ENCODE measurements around the gene ACBD3. TPM values are rescaled to one million over a fixed set of nuclear protein-coding genes. Genes with fewer than 3 reads are reported as not detected.
A peak's percentile ranks its signal among the peaks of the same experiment; 100 is the strongest.

The ACBD3 gene
- total RNA-seq: 10 to 100 TPM; 44.7 to 59.8 TPM

GRCh38 chr1:226186124-226187018, at the start of gene ACBD3:
ACBD3 (minus strand) TSS chr1:226186741; CDS start chr1:226186675, 66 bp downstream.
- H3K27ac ChIP-seq: peak within 1 kb of the TSS; percentile 88 to 94
- H3K4me1 ChIP-seq (ENCODE audit: control insufficient read depth in 1 of 2, low read depth in 2 of 2): peaks cover 22 to 50% of the 10 kb centered on the region in 2 donors
- ATAC-seq (ENCODE audit: insufficient number of reproducible peaks, low FRiP score, low read depth): peak; percentile 98

GRCh38 chr1:226233806-226234205, 47.3 kb upstream of the ACBD3 start:
- Histone ChIP-seq H3K4me3 (no peak overlapping the region), H3K4me1 (ENCODE audit: control insufficient read depth in 1 of 2, low read depth in 2 of 2) (no peaks in the 10 kb centered on the region), H3K27ac (no peak overlapping the region), H3K27me3 (replicated peaks; ENCODE audit: insufficient read depth) (no peaks in the 10 kb centered on the region), H3K9me3 (no peaks in the 10 kb centered on the region), H3K36me3 (no peaks in the 10 kb centered on the region)
- DNase-seq (ENCODE audit: low spot score) (no peak), ATAC-seq (ENCODE audit: insufficient number of reproducible peaks, low FRiP score, low read depth) (no peak)
- TF ChIP-seq, protein P1, sequence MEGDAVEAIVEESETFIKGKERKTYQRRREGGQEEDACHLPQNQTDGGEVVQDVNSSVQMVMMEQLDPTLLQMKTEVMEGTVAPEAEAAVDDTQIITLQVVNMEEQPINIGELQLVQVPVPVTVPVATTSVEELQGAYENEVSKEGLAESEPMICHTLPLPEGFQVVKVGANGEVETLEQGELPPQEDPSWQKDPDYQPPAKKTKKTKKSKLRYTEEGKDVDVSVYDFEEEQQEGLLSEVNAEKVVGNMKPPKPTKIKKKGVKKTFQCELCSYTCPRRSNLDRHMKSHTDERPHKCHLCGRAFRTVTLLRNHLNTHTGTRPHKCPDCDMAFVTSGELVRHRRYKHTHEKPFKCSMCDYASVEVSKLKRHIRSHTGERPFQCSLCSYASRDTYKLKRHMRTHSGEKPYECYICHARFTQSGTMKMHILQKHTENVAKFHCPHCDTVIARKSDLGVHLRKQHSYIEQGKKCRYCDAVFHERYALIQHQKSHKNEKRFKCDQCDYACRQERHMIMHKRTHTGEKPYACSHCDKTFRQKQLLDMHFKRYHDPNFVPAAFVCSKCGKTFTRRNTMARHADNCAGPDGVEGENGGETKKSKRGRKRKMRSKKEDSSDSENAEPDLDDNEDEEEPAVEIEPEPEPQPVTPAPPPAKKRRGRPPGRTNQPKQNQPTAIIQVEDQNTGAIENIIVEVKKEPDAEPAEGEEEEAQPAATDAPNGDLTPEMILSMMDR (IDR thresholded peaks at IDR 0.05): no peak

More at GRCh38 chr1:226186124-226187018, at the start of gene ACBD3:
- no peaks in the 10 kb centered on the region for H3K27me3 ChIP-seq (replicated peaks; ENCODE audit: insufficient read depth)
- TF ChIP-seq, protein P1 (IDR thresholded peaks at IDR 0.05): no peak
- peak; percentile 63 for DNase-seq (ENCODE audit: low spot score)
- H3K4me3 ChIP-seq: peak within 1 kb of the TSS; percentile 98
- H3K36me3 ChIP-seq: no peaks in the 10 kb centered on the region
- H3K9me3 ChIP-seq: no peaks in the 10 kb centered on the region

DNA sequence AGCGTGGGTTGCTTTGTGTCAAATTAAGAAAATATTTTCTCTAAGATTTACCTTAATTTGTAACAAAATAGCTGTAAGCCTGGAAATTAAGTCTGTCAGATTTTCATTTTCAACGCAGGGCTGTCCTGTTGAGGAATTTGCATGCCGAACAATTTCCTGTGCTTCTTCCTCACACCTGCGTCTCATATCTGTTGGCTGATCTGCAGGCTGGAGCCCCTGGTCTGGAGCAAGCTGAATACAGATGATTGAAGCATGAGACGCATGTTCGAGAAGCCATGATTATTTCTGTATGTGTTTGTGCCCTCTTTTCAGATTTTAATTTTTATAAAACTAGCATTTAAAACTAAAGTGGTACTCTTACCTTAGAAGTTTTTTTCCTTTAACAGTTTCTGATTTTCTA, 46.8 kb upstream of the ACBD3 start:
- TF ChIP-seq, protein P1 (IDR thresholded peaks at IDR 0.05): no peak
- no peak overlapping the region for H3K27ac ChIP-seq
- H3K9me3 ChIP-seq: no peaks in the 10 kb centered on the region
- no peaks in the 10 kb centered on the region for H3K27me3 ChIP-seq (replicated peaks; ENCODE audit: insufficient read depth)
- no peaks in the 10 kb centered on the region for H3K36me3 ChIP-seq
- ATAC-seq (ENCODE audit: insufficient number of reproducible peaks, low FRiP score, low read depth): no peak
- DNase-seq (ENCODE audit: low spot score): no peak
- H3K4me3 ChIP-seq: no peak overlapping the region
- H3K4me1 ChIP-seq (ENCODE audit: control insufficient read depth in 1 of 2, low read depth in 2 of 2): no peaks in the 10 kb centered on the region

DNA sequence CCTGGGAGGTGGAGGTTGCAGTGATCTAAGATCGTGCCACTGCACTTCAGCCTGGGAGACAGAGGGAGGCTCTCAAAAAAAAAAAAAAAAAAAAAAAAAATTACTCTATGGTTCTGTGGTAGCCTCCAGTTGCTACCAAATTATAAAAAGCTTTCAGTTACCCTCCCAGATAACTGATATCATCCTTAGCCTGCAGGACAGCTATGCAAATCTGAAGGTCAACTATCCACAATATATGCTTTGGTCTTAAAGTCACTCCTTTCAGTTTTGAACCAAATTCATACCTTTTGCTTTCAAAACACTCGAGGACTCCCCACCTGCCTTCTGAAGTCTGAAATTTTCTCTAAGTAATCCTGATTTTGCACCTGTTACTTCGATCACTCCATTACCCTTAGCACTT, 40.1 kb upstream of the ACBD3 start:
- no peak overlapping the region for H3K4me3 ChIP-seq
- no peak overlapping the region for H3K27ac ChIP-seq
- no peaks in the 10 kb centered on the region for H3K9me3 ChIP-seq
- H3K36me3 ChIP-seq: no peaks in the 10 kb centered on the region
- DNase-seq (ENCODE audit: low spot score) (no peak), ATAC-seq (ENCODE audit: insufficient number of reproducible peaks, low FRiP score, low read depth) (no peak)
- no peaks in the 10 kb centered on the region for H3K27me3 ChIP-seq (replicated peaks; ENCODE audit: insufficient read depth)
- peaks cover 0 to 4% of the 10 kb centered on the region in 2 donors for H3K4me1 ChIP-seq (ENCODE audit: control insufficient read depth in 1 of 2, low read depth in 2 of 2)
- TF ChIP-seq, protein P1 (IDR thresholded peaks at IDR 0.05): no peak

DNA sequence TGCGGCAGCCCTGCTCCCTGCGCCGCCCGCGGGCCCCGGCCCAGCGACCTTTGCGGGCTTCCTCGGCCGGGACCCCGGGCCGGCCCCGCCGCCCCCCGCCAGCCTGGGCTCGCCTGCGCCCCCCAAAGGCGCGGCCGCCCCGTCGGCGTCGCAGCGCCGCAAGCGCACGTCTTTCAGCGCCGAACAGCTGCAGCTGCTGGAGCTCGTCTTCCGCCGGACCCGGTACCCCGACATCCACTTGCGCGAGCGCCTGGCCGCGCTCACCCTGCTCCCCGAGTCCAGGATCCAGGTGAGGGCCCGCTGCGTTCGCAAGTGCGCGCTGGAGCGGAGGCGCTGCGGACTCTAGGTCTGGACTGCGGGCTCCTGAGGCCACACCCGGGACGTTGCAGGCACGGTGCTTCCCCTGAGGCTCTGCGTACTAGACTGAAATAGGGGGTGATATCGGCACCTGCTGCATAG, 37.3 kb upstream of the ACBD3 start:
- no peak for DNase-seq (ENCODE audit: low spot score)
- H3K27me3 ChIP-seq (replicated peaks; ENCODE audit: insufficient read depth): no peaks in the 10 kb centered on the region
- H3K27ac ChIP-seq: no peak overlapping the region
- TF ChIP-seq, protein P1 (IDR thresholded peaks at IDR 0.05): no peak
- H3K4me3 ChIP-seq: peak overlapping the region; percentile 72
- H3K4me1 ChIP-seq (ENCODE audit: control insufficient read depth in 1 of 2, low read depth in 2 of 2): peaks cover 0 to 4% of the 10 kb centered on the region in 2 donors
- no peaks in the 10 kb centered on the region for H3K9me3 ChIP-seq
- no peak for ATAC-seq (ENCODE audit: insufficient number of reproducible peaks, low FRiP score, low read depth)
- no peaks in the 10 kb centered on the region for H3K36me3 ChIP-seq

Measured in thoracic aorta (tissue), 2 donors.